ENCODE data around the gene GALT.
A peak's percentile ranks its signal among the peaks of the same experiment; 100 is the strongest.

GALT gene

DNA sequence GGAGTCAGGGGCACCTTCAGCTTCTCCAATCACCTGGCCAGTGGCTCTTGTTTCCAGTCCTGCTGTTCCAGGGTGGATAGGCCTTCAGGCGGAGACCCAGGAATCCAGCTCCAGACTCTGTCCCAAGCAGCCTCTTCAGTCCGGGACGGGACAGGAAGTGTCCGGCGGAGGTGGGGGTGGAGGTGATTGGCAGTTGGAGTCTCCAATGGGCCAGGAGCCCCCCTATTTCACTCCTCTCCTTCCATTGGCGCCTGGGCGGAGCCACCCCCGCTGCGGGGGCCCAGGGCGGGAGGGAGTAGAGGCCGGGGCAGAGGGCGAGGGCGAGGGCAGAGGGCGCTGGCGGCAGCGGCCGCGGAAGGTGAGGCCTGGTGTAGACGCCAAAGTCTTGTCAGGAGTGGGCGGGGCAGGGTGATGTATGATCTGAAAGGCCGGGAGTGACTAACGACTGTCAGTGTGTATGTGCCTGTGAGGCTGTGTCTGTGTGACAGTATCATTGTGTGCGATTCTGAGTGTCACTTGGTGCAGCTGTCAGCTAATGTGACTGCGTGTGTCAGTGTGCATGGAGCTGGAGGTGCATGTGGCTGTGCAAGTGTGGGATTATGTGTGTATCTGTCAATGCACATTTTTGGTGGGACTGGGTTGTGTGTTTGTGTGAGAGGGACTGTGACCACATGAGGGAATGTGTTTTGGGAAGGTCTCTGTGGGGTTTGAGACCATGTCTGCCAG lies 5.6 kb downstream of the GALT start, which contains the start of gene IL11RA:
IL11RA (plus strand) TSS at position 310 of the 726 bp plus-strand sequence. CDS start 3,033 bp downstream, outside the sequence.
- no peak for DNase-seq (ENCODE audit: low read depth)

DNA sequence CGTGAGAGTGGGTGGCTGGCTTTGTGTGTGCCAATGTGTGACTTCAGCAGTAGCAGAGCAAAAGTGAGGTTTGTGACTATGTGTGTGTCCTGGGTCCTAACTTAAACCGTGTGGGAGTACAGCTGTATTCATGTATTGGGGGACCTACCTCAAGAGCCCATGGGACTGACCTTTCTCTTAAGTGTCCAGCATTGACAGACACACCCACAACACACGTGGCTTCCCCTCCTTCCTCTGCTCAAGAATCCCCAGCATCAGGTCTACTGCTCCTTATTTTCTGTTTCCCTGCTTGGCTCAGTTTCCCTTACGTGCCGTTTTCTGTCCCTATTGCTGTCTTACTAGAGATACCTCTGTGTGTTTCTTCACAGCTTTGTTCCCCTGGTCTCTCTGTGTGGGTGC lies 6.1 kb downstream of the GALT start:
- no peak for DNase-seq (ENCODE audit: low read depth)

DNA sequence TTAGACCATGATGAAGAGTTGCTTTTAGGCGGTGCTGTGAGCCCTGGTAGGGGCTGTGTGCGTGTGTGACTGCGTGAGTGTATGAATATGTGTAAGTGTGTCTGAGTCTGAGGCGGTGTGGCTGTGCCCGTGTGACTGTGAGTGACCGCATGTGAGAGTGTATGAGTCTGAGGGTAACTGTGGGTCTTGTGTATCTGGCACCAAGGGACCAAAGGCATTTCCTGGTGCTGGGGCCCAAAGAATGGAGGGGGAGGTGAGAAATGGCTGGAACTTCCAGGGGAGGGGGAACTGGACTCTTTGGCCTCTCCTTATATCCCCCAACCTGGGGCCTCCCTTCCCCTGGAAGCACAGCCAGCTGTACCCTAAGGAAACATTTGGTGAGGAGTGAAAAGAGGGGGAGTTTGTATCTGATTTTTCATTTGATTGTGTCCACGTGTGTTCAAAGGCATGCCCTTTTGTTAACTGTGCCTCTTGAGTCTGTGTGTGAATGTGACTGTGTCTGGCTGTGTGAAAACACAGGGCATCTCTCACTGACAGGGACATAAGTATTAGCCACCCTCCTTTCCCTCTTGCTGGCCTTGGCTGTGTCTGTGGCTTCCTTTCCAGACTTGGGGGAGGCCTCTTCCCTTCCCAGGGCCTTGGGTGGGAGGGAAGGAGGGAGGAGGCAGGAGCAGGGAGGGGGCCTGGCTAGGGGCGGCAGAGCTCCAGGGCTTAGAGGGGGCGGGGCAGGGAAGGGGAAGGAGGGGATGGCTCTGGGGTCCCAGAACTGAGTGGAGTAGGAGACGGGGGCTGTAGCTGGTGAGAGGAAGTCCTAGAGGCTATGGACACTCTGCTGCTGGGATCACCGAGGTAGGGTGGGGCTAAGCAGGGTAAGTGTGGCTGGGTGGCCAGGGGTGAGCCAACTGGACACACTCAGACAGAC lies 6.9 kb downstream of the GALT start:
- no peak for DNase-seq (ENCODE audit: low read depth)

DNA sequence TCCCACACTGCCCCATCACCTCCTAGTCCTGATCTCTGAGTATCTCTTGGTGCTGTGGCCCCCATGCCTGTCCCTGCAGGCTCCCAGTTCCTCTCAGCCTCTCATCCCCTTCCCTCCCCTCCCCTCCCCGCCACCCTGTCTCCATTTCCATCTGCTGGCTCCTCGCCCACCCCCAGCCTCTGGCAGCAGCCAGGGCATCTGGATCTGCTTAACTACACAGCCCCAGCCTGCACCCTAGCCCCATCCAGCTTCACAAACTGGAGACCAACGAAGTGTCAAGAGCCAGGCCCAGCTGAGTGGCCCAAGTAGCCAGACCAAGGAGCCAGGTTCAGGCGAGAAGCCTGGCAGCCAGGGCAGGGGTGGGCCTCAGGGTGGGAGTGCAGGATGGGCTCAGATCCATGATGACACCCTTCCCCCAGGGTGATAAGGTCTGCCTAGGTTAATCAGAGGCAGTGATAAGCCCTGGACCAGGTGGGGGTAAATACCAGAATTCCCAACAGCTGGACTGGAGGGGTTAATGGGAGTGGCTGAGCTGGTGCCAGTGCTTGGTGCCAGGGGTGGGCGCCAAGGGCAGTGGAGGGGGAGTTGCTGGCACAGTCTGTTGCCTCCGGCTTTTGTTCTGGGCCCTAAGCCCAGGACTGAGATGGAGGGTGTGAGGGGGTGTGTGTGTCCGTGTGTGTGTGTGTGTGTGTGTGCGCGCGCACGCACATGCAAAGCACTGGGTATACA lies 8.0 kb downstream of the GALT start:
- no peak for DNase-seq (ENCODE audit: low read depth)

DNA sequence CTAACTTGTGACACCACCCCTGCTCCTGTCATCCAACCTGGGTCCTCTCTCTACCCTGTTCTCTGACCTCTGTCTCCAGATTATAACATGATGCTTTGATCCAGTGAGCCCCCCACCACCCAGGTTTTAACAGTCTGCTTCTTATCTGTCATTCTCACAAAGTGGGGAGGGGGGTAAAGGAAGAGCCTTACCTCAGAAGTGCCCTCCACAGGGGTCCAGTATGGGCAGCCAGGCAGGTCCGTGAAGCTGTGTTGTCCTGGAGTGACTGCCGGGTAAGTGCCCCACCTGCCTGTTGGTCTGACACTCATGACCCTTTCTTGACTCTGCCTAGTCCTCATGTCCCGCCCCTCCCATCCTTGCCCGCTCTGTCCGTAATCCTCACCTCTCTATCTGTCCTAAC lies 8.9 kb downstream of the GALT start:
- no peak for DNase-seq (ENCODE audit: low read depth)

DNA sequence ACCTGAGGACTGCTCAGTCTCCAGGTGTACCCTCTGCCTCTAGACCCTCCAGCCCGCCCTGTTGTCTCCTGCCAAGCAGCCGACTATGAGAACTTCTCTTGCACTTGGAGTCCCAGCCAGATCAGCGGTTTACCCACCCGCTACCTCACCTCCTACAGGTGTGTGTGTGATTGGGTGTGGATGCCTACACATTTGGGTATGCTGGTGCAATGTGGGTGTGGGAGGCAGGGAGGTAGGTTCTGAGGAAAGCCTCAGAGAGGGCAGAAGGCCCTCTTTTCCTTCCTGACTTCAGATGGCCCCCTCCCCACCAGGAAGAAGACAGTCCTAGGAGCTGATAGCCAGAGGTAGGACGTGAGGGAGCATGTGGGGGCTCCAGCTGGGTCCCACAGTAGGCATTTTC lies 10.5 kb downstream of the GALT start:
- no peak for DNase-seq (ENCODE audit: low read depth)

DNA sequence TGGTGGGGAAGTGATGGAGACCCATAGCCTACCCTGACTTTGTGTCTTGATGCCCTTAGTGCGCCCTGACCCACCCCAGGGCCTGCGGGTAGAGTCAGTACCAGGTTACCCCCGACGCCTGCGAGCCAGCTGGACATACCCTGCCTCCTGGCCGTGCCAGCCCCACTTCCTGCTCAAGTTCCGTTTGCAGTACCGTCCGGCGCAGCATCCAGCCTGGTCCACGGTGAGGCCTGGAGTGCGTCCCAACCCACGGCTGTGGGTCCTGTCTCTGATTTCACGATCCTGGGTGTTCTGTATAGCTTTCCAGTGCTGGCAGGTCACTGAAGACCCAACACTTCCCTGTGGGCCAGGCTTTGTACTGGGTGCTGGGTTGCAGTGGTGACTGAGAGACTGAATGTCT lies 12.0 kb downstream of the GALT start:
- no peak for DNase-seq (ENCODE audit: low read depth)

DNA sequence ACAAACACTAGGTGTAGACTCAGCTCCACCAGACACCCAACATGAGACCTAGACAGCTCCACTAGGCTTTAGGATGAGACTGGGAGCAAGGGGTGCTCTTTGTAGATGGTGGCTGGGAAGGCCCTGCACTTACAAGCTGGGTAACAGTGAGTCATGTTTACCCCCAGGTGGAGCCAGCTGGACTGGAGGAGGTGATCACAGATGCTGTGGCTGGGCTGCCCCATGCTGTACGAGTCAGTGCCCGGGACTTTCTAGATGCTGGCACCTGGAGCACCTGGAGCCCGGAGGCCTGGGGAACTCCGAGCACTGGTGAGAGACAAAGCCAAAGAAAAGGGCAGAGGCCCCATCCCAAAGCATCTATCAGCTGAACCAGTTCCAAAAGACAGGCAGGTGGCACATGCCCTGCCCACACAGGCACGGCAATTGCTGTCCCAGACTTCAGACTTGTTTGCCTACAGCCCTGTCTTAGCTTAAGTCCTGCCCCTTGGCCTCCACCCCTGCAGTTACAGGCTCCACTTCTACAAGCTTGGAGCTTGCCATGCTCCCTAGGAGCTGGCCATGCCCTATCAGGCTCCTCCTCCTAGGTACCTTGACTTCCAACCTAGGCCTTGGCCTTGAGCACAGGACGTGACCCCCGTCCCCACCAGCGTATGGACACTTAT lies 13.2 kb downstream of the GALT start:
- no peak for DNase-seq (ENCODE audit: low read depth)

DNA sequence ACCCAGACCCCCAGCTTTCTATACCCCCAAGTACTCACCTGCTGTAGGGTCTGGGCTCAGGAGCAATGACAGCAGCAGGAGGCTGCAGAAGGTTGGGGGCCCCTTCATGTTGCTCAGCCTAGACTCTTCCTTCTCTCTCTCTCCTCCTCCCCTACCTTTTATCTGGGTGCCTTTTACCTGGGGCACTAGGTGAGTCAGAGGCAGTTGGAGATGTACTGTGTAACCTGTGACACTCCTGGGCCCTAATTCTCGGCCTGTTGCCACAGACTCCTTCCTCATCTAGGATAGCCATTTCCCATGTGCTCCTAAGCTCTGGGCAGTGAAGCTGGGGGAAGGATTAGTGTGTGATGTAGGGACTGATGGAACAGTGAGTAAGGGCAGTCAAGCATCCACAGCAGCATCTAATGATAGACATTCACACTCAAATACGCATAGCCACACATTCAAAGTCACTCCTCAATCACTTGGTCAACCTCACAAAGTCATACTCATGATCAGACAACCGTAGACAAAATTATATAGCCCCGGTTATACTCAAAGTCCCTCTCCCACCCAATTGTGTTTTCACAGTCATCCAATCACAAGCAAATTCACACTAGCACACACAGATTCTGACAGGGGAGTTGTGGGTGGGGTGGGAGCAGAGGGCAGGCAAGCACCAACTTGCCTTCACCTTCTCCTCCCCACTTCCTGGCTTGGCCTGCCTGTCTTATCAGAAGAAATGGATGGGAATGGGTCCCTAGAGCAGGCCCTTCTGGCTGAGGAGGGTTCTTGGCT lies 16.2 kb downstream of the GALT start, which contains the start of gene CCL27:
CCL27 (minus strand) TSS at position 132 of the 777 bp plus-strand sequence; CDS start at position 108, 24 bp downstream.
- no peak for DNase-seq (ENCODE audit: low read depth)

DNA sequence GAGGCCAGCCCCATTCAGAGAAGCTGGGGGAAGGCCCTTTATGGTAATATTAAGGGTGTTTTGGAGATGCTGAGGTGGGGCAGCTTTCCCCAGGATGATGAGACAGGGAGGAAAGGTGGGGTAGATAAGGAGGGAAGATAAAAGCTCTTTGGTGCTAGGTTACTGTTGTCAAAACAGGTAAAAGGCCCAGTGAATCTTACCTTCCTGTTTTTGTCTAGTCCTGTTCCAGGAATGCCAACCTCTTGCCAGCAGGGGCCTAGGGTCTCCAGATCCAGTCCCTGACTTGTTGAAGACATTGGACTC lies 16.8 kb downstream of the GALT start:
- DNase-seq (ENCODE audit: low read depth) = no peak

DNA sequence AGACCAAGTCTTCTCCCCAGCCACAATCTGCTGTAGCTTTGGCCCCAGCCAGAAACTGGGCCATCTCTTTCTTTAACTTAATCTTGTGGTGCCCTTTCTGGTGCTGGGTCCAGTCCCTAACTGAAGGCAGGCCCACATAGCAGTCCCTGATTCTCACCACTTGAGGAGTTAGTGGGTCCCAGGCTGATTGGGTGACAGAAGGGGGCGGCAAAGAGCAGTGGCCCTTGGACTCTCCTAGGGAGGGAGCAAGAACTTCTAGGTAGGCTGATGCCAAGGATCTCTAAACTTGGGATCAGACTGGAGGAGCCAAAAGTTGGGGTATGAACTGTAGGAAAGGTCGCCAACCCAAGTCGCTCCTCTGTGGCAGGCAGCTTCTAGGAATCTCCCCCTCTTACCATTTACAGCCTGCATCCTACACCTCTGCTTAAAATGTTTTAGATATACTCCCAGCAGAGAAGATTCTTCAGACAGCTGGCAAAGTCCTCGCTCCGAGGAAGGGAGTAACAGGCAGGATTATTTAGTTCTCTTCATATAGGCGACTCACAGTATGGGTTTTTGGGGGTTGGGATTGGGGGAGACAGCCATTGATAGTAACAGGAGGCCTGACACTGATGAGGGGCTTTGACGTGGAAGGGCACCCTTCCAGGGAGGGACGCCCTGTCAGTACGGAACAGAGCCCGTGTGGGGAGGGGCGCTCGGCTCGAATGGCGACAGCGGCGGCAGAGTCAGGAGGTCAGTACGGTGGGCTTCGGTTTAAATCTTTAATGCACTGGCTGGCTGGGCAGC lies 18.0 kb downstream of the GALT start:
- DNase-seq (ENCODE audit: low read depth) = peak; percentile 13

DNA sequence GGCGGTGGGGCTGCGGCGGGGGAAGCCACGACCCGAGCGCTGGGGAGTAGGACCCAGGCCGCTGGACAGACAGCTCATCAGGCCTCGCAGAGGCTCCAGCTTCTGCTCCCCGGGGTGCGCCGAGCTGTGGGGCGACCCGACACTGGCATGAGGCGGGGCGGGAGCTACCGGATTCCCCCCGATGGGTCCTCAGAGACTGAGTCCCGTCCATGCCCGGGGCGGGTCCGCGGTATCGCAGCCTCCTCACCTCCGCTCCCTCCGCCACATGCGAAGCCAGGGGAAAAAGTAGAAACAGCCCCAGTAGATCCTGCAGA lies 18.5 kb downstream of the GALT start:
- DNase-seq (ENCODE audit: low read depth) = no peak

DNA sequence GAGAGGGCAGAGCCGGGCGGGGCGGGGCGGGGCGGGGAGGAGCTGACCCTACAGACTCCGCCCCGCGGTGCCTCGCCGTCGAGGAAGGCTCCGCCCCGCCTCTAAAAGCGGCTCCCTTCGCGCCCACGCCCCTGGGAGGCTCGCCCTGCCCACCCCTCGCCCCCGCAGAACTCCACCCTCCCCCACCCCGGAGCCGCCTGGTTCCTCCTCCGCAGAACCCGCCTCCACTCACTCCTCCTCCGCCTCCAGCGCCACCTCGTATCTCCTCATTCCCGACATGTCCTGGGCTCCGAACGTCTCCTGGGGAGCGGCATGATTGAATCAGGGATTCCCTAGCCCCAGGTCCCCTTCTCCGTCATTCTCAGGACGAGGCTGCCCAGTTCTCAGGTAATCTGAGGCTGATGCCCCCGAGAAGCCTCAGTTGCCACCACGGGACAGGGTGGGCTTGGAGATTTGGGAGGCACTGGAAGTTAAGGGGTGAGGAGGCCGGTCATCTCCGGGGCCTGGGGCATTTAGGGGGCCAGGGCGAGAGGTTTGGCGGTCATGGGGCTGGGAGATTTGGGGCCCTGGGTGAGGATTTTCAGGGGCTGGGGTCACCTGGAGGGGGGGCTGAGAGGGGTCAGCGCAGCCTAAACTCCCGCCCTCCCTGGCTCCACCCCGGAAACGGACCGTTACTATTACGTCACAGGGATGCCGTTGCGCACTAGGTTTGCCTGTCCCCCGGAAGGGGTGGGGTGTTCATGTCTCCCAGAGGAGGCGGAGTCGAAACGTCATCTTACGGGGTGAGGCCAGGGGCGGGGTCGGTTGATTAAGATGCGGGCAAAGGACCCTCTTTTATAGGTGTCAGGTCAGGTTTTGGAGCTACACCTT lies 19.1 kb downstream of the GALT start:
- peak; percentile 76 for DNase-seq (ENCODE audit: low read depth)

DNA sequence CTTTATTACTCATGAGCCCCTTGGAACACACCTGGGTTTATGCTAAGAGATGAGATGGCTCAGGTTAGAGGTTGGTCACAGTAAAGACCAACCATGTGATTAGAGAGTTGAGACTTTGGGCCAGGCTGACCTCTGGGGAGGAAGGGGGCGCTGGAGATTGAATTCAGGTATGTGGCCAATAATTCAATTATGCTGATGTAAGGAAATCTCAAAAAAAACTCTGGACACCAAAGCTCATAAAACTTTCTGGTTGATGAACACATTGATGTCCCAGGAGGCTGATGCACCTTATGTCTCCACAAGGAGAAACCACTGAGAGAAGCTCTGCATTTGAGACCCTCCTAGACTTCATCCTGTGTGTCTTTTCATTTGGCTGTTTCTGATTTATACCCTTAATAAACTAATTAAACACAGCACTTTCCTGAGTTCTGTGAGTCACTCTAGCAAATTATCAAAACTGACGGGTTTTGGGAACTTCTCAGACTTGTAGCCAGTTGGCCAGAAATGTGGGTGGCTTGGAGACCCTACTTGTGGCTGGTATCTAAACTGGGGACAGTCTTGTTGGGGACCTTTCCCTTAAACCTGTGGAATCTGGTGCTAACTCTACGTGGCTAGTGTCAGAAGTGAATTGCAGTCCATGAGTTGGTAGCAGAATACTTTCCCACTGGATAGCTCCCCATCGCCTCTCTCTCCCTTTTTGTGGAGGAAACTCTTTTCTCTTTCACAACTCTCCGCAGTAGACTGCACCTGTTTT lies 23.5 kb downstream of the GALT start:
- DNase-seq (ENCODE audit: low read depth) = no peak

DNA sequence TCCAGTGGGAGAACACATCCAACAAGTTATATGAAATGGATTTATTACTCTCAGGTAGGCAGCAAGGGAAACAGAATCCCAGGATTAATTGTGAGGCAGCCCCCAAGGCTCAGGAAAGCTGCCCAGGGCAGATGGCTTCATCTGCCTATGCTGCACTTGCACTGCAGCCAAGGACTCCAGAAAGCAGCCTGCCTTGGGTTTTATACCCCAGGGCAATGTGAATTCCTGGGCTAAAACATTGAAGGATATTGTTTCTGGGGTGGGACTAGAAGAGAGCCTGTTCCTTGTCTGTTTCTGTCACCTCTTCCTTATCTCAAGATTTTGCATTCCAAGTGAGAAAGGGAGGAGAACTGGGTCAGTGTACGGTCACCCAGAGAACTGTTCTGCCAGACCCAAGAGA lies 24.8 kb downstream of the GALT start:
- no peak for DNase-seq (ENCODE audit: low read depth)

DNA sequence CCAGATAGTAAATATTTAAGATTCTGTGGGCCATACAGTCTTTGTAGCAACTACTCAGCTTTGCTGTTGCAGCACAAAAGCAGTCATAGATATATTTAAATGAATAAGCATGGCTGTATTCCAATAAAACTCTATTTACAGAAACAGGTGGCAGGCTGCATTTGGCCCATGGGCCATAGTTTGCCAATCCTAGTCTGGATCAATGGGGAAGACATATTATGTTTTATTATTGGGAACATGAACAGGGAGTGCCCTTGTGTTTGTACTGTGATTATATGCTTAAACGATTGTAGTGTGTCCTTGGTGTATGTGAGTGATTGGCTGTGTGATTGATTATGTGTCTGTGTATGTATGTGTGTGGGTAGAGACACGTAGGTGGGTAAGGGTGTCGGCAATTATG lies 28.0 kb downstream of the GALT start:
- no peak for DNase-seq (ENCODE audit: low read depth)

DNA sequence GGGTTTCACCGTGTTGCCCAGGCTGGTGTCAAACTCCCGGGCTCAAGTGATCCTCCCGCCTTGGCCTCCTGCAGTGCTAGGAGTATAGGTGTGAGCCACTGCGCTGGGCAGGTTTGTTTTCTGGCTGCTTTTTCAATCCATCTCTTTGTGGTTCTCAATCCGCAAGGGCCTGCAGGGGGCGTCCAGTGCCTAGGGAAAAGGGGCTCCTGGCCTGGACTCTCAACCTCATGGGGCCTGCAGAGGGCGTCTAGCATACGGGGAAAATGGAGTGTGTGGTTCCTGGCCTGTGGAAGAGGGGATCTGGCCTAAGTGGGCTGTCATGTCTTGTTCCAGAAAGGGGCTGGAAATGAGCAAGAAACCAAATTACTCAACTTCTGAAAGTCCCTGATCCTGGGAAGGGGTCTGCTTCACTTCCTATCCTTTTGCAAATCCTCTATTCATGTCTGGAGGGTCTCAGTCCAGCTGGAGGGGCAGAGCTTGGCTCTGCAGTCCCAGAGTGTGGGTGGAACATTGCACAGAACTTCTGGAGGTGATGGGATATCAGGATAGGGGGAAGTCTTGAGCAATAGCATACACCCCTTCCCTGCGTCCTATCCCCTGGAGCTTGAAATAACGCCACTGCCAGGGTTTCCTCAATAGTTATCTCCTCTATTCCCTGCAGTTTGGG lies 28.7 kb downstream of the GALT start:
- DNase-seq (ENCODE audit: low read depth) = no peak

DNA sequence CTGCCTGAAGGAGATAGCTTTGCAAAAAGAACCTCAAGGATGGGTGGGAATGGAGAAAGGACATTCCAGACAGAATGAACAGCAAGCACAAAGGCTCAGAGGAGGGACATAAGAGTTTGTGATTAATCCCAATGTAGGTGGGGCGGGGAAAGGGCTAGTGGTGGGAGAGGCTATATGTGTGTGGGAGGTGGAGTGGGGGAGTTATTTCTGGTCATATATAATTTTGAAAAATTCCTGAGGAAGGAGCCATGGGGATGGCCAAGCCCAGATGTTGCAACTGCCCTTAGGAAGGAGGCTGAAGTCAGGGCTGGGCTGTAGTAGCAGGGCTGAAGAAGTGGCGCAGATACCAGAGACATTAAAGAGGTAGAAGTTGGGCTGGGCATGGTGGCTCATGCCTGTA lies 29.4 kb downstream of the GALT start:
- no peak for DNase-seq (ENCODE audit: low read depth)
